Measurements from ENCODE around the gene TMEM117. TPM values are rescaled to one million over a fixed set of nuclear protein-coding genes. Genes with fewer than 3 reads are reported as not detected.

The TMEM117 gene
- total and polyA plus RNA-seq, 2 donors (not counting 3 experiments of a cell fraction or from before 2014, with no cell fraction given), result 1.2 to 3.8 TPM

GRCh38 chr12:43872396-43872795 is 36.5 kb downstream of the TMEM117 start:
- H3K9ac ChIP-seq (replicated peaks; ENCODE audit: extremely low read depth, insufficient read depth, low read length), result no peak overlapping the region
- intact Hi-C loops (cut with micrococcal nuclease), result no loop called here
- FAIRE-seq (no peak), DNase-seq (ENCODE audit: low read depth, low spot score) (no peak)
- CTCF ChIA-PET, result interaction anchor here (1.4 to 3.5 kb wide), 2 partner anchors 10 to 20 kb away, joined by 3 to 13 read pairs; no protein-coding TSS in a partner anchor
- H4K20me1 ChIP-seq (replicated peaks; ENCODE audit: control insufficient read depth, extremely low read depth, insufficient read depth, low read length), result no peaks in the 10 kb centered on the region
- BruUV-seq (replicated peaks), result no TSS peak
- TF ChIP-seq EZH2 (IDR thresholded peaks at IDR 0.05; ENCODE audit: borderline replicate concordance, low read depth, low read length, severe bottlenecking) (no peak), POLR2A (IDR thresholded peaks at IDR 0.05; ENCODE audit: low read depth, low read length) (no peak), JUN (IDR thresholded peaks at IDR 0.05; ENCODE audit: borderline replicate concordance, insufficient read depth, insufficient read length, low read depth) (no peak), GATA2 (IDR thresholded peaks at IDR 0.05; ENCODE audit: insufficient read depth, insufficient read length, low read depth, low read length) (no peak), MYC (IDR thresholded peaks at IDR 0.05; ENCODE audit: low read depth, low read length) (no peak), POLR2AphosphoS5 (IDR thresholded peaks at IDR 0.05; ENCODE audit: insufficient read depth, low read depth, low read length) (no peak), CTCF (IDR thresholded peaks at IDR 0.05; ENCODE audit: extremely low read depth in 1 of 2, insufficient read depth in 1 of 2, low read depth in 1 of 2, low read length in 2 of 2) (no peak), MAX (IDR thresholded peaks at IDR 0.05; ENCODE audit: insufficient read depth, insufficient read length) (no peak), FOS (IDR thresholded peaks at IDR 0.05; ENCODE audit: borderline replicate concordance, insufficient read depth, low read length) (no peak)
- H3K4me2 ChIP-seq (ENCODE audit: insufficient read depth, low read length), result no peak overlapping the region
- POLR2A ChIA-PET, result no interaction called here
- H3K4me3 ChIP-seq (replicated peaks in 1 of 3; ENCODE audit: insufficient read depth in 1 of 3, low read depth in 1 of 3, low read length in 3 of 3), result no peak overlapping the region
- no peaks in the 10 kb centered on the region for H3K36me3 ChIP-seq (ENCODE audit: control insufficient read depth in 2 of 2, extremely low read depth in 1 of 2, insufficient read depth in 2 of 2, low read length in 2 of 2)
- H2AFZ ChIP-seq (ENCODE audit: low read depth, low read length), result no peak overlapping the region
- no peaks in the 10 kb centered on the region for H3K79me2 ChIP-seq (ENCODE audit: control insufficient read depth, insufficient read depth, low read length)
- no peaks in the 10 kb centered on the region for H3K9me3 ChIP-seq (replicated peaks; ENCODE audit: control insufficient read depth, insufficient read depth, low read length)
- dilution Hi-C loops (cut with MboI; ENCODE audit: extremely low pct_ligation_motif_present, low sequenced_read_pairs), result no loop called here
- no peaks in the 10 kb centered on the region for H3K9me1 ChIP-seq (replicated peaks; ENCODE audit: control insufficient read depth, extremely low read depth, insufficient read depth, low read length)
- H3K4me1 ChIP-seq (ENCODE audit: control insufficient read depth, extremely low read depth, insufficient read depth, low read length), result no peaks in the 10 kb centered on the region
- H3K27me3 ChIP-seq (ENCODE audit: control insufficient read depth in 2 of 2, insufficient read depth in 2 of 2, low read length in 2 of 2), result no peaks in the 10 kb centered on the region
- no peak overlapping the region for H3K27ac ChIP-seq (ENCODE audit: insufficient read depth, low read depth, low read length)

Measured in endothelial cell of umbilical vein (primary cell).